Mucosa of rectum (tissue), 2 donors: ENCODE results near the gene TOMM5.

Source experiments
- H3K27ac ChIP-seq, 2 donors: one replicate each; pipeline ENCODE4 v1.7.0; 2013; ENCODE audit warnings: inconsistent platforms in 2 of 2, low read depth in 2 of 2, low read length in 2 of 2
- H3K27me3 ChIP-seq, 2 donors: one replicate each; pipeline ENCODE4 v1.7.0; 2013; ENCODE audit warnings: low read length in 2 of 2; ENCODE audit not compliant: control insufficient read depth in 2 of 2, insufficient read depth in 2 of 2
- H3K36me3 ChIP-seq, 2 donors: one replicate each; pipeline ENCODE4 v1.7.0; 2013; ENCODE audit warnings: low read length in 2 of 2; ENCODE audit not compliant: control insufficient read depth in 2 of 2, insufficient read depth in 2 of 2
- H3K4me1 ChIP-seq, 2 donors: one replicate each; pipeline ENCODE4 v1.7.0; 2013; ENCODE audit warnings: low read length in 2 of 2, mild to moderate bottlenecking in 1 of 2; ENCODE audit not compliant: control insufficient read depth in 2 of 2, insufficient read depth in 2 of 2
- H3K4me3 ChIP-seq, 2 donors: one replicate each; pipeline ENCODE4 v1.7.0; 2013; ENCODE audit warnings: low read length in 2 of 2
- H3K9ac ChIP-seq, 2 donors: one replicate each; pipeline ENCODE4 v1.7.0; 2013; ENCODE audit warnings: low read length in 2 of 2, low read depth in 1 of 2, mild to moderate bottlenecking in 1 of 2
- H3K9me3 ChIP-seq, 2 donors: one replicate each; pipeline ENCODE4 v1.7.0; 2013; ENCODE audit warnings: low read length in 2 of 2; ENCODE audit not compliant: control insufficient read depth in 2 of 2
- donor health status: healthy.
- donor health status: Normal muscosa, but diverticular disease.

Gene TOMM5

DNA sequence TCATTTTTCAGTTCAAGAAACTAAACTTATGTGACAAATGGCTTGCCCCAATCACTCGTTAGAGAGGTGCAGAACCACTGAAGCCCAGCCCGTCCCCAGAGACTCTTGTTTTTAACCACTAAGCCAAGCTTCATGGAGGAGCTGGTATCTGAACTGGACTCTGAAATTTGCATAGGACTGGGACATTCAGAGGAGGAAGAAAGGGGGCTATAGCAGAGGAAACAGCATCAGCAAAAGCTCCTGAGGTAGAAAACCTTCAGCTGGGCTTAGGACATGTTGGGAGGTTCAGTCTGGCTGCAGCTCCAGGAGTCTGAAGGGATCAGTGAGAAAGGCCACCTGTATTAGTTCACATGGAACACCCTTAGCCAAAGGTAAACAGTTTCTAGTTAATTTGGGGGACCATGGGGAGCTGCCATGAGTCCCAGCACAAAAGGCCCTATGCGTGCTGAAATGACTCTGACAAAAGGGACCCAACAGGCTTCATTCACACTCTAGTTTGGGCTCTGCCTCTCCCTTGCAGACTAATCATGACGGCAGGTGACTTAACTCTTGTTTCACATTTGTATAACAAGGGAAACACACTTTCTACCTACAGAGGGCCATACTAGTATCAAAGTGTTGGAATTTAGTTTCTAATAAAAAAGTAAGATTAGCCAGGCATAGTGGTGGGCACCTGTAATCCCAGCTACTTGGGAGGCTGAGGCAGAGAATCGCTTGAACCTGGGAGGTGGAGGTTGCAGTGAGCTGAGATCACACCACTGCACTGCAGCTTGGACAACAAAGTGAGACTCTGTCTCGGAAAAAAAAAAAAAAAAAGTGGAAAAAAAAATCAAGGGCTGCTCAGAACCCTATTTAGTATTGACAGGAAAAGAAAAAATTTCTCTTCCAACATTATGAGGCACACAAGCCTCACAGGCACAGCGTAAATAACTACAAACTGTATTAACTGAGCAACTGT lies 26.5 kb downstream of the TOMM5 start:
- H3K4me1 ChIP-seq, result no peaks in the 10 kb centered on the region
- H3K9me3 ChIP-seq, result no peaks in the 10 kb centered on the region
- H3K4me3 ChIP-seq, result no peak overlapping the region
- H3K36me3 ChIP-seq, result peaks cover 0 to 2% of the 10 kb centered on the region in 2 donors
- H3K27me3 ChIP-seq, result no peaks in the 10 kb centered on the region
- no peak overlapping the region for H3K9ac ChIP-seq
- H3K27ac ChIP-seq, result no peak overlapping the region

GRCh38 chr9:37564916-37565315 lies 27.5 kb downstream of the TOMM5 start:
- Histone ChIP-seq H3K9me3 (no peaks in the 10 kb centered on the region), H3K36me3 (peaks cover 0 to 2% of the 10 kb centered on the region in 2 donors), H3K9ac (no peak overlapping the region), H3K4me1 (no peaks in the 10 kb centered on the region), H3K4me3 (no peak overlapping the region), H3K27ac (no peak overlapping the region), H3K27me3 (no peaks in the 10 kb centered on the region)

GRCh38 chr9:37563806-37564513 lies 28.4 kb downstream of the TOMM5 start:
- no peak overlapping the region for H3K27ac ChIP-seq

DNA sequence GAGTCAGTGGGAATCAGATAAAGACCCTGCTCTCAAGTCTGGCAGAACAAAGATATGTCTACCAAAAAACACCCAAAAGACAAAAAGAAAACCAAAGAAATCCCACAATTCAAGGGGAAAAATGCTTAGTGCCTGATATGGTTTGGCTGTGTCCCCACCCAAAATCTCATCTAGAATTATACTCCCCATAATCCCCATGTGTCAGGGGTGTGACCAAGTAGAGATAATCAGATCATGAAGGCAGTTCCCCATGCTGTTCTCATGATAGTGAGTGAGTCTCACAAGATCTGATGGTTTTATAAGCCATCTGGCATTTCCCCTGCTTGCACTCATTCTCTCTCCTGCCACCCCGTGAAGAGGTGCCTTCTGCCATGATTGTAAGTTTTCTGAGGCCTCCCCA lies 29.6 kb downstream of the TOMM5 start:
- Histone ChIP-seq H3K36me3 (peaks cover 0 to 2% of the 10 kb centered on the region in 2 donors), H3K27me3 (no peaks in the 10 kb centered on the region)

More at GRCh38 chr9:37563806-37564513, 28.4 kb downstream of the TOMM5 start:
- Histone ChIP-seq H3K4me1 (no peaks in the 10 kb centered on the region), H3K27me3 (no peaks in the 10 kb centered on the region), H3K4me3 (no peak overlapping the region), H3K9ac (no peak overlapping the region), H3K9me3 (no peaks in the 10 kb centered on the region), H3K36me3 (peaks cover 0 to 2% of the 10 kb centered on the region in 2 donors)

GRCh38 chr9:37561682-37562081 lies 30.7 kb downstream of the TOMM5 start:
- H3K27ac ChIP-seq, result no peak overlapping the region
- H3K27me3 ChIP-seq, result no peaks in the 10 kb centered on the region
- H3K9me3 ChIP-seq, result no peaks in the 10 kb centered on the region
- no peak overlapping the region for H3K9ac ChIP-seq
- H3K4me1 ChIP-seq, result no peaks in the 10 kb centered on the region
- H3K4me3 ChIP-seq, result no peak overlapping the region
- H3K36me3 ChIP-seq, result peaks cover 0 to 2% of the 10 kb centered on the region in 2 donors

More for the DNA sequence above, 29.6 kb downstream of the TOMM5 start:
- H3K4me3 ChIP-seq, result no peak overlapping the region
- no peak overlapping the region for H3K27ac ChIP-seq
- no peak overlapping the region for H3K9ac ChIP-seq
- H3K9me3 ChIP-seq, result no peaks in the 10 kb centered on the region
- no peaks in the 10 kb centered on the region for H3K4me1 ChIP-seq

- Histone ChIP-seq H3K9me3 (no peaks in the 10 kb centered on the region), H3K4me3 (no peak overlapping the region), H3K4me1 (no peaks in the 10 kb centered on the region), H3K27me3 (no peaks in the 10 kb centered on the region), H3K9ac (no peak overlapping the region), H3K27ac (no peak overlapping the region), H3K36me3 (peaks cover 0 to 2% of the 10 kb centered on the region in 2 donors)
These were observed 32.4 kb downstream of the TOMM5 start for GRCh38 chr9:37559855-37560592.

GRCh38 chr9:37559125-37559524 lies 33.3 kb downstream of the TOMM5 start:
- peaks cover 0 to under 1% of the 10 kb centered on the region in 2 donors for H3K36me3 ChIP-seq
- no peaks in the 10 kb centered on the region for H3K9me3 ChIP-seq
- H3K9ac ChIP-seq, result no peak overlapping the region
- no peaks in the 10 kb centered on the region for H3K4me1 ChIP-seq
- H3K27me3 ChIP-seq, result no peaks in the 10 kb centered on the region
- H3K4me3 ChIP-seq, result no peak overlapping the region
- H3K27ac ChIP-seq, result no peak overlapping the region

DNA sequence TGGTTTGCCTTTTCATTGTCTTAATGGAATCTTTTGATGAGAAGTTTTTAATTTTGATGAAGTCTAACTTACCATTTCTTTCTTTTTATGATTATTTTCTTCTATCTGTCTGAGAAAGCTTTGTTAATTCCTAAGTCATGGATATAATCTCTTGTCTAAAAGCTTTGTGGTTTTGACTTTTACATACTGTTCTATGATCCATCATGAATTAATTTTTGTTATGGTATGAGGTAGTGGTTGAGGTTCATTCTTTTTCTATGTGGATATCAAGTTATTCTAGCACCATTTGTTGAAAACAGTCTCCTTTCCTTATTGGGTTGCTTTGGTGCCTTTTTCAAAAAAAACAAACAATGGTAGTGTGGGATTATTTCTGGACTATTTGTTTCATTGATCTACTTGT lies 36.6 kb downstream of the TOMM5 start:
- Histone ChIP-seq H3K4me1 (no peaks in the 10 kb centered on the region), H3K36me3 (no peaks in the 10 kb centered on the region), H3K9ac (no peak overlapping the region), H3K27me3 (no peaks in the 10 kb centered on the region), H3K9me3 (no peaks in the 10 kb centered on the region), H3K4me3 (no peak overlapping the region), H3K27ac (no peak overlapping the region)

GRCh38 chr9:37554318-37554717 lies 38.1 kb downstream of the TOMM5 start:
- Histone ChIP-seq H3K9ac (no peak overlapping the region), H3K27me3 (no peaks in the 10 kb centered on the region), H3K4me3 (no peak overlapping the region)

More at GRCh38 chr9:37554318-37554717, 38.1 kb downstream of the TOMM5 start:
- no peaks in the 10 kb centered on the region for H3K4me1 ChIP-seq
- H3K36me3 ChIP-seq, result no peaks in the 10 kb centered on the region
- H3K9me3 ChIP-seq, result no peaks in the 10 kb centered on the region
- no peak overlapping the region for H3K27ac ChIP-seq
